GM10847 (cell line): ENCODE data around the gene CCDC157.
A peak's percentile ranks its signal among the peaks of the same experiment; 100 is the strongest.

Source experiments
- POLR2A ChIP-seq: IDR thresholded peaks from 2 replicates; pipeline ENCODE4 v1.6.1; 2011; ENCODE audit not compliant: insufficient read length; ENCODE audit errors: extremely low read depth

Gene CCDC157

DNA sequence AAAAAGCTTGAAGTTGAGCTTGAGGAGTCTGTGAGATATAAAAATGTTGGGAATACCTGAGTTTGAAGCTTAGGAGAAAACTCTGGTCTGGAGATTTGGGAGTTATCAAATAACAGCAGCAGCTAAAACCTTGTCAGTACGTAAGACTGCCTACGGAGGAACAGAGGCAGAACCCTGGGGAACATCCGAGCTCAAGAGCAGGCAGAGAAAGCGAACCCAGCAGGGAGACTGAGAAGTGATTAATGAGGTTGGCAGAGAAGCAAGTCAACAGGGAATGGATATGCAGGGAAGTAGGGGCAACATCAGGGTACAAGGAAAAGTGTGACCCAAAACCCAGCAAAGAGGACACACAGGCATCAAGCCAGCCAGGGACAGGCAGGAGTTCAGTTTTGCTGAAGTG lies 56.2 kb downstream of the CCDC157 start:
- TF ChIP-seq POLR2A = no peak

DNA sequence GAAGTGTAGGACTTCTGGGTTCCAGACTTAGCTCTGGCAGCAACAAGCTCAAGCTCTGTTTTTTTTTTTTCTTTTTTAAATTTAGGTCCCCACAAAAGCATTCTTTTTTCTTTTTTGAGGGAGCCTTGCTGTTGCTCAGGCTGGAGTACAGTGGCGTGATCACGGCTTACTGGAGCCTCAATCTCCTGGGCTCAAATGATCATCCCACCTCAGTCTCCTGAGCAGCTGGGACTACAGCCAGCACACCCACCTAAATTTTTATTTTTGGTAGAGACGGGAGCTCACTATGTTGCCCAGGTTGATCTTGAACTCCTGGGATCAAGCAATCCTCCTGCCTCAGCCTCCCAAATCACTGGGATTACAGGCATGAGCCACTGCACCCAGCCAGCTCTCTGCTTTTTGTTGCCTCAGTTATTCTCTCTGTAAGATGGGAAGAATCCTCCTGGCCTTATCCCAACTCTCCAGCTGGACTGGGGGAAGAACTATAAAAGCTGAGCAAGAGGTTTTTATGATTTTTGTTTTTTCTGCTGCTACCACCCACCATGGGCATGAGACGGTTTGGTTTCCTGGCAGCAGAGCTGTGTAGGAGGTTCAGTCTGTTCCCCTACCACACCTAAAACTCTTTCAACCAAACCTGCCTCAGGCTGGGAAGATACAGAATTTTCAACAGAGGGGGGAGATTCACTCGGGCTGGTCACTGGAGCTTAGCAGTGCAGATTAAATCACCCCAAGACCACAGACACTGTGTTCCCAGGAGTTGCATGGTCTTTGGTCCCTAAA lies 57.1 kb downstream of the CCDC157 start:
- no peak for TF ChIP-seq POLR2A

DNA sequence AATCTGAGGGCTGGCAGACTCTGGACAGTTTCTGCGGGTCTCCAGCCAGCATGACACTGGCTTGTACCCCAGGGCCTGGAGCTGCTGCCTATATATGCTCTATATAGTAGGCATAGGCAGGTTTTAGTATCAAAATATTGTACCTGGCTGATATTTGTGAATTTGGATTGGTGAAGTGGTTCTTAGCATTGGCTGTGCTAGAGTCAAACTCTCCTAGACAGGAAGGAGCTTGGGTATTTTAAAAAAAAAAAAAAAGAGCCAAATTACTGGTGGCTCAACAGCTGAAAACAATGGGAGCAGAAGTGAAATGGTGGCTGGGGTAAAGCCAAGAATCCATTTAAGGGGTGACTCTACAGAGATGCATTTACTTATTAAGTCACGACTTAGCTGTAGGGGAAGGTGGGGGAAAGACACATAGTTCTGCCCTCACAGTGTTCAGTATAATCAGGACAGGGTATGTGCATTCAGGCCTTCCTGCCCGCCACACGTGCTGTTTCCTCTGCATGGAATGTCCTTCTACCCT lies 57.8 kb downstream of the CCDC157 start:
- TF ChIP-seq POLR2A = no peak

DNA sequence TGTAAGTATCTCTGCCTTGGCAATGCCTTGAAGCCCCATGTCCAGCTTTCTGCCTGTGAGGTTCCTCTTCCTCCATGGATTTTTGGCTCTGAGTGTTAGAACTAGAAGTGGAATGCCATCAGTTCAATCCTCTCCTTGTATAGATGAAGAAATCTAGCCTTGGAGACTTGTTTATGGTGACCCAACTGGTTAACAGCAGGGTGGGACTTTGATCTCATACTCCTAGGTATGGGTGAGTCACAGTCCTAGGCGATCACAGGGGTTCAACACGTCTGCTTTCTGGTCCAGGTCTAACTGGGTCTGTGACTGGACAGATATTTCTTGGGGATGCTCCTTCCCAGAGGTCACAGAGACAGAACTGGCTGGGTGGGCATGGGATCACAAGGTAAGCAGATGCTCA lies 59.6 kb downstream of the CCDC157 start:
- no peak for TF ChIP-seq POLR2A

DNA sequence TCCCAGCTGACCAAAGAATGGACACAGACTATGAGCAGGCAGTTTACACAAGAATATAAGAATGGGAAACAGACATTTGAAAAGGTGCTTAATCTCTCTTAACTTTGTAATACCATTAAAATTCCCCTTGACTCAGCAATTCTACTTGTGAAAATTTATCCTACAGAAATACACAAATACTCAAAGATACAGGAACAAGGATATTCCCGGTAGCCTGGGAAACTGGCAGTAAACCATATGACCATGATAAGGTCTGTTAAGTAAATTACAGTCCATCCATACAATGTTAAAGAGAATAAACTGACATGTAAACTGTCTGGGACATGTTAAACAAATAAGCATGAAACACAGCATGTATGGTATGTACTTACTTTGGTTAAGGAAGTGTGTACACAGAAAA lies 60.0 kb downstream of the CCDC157 start:
- TF ChIP-seq POLR2A = no peak

DNA sequence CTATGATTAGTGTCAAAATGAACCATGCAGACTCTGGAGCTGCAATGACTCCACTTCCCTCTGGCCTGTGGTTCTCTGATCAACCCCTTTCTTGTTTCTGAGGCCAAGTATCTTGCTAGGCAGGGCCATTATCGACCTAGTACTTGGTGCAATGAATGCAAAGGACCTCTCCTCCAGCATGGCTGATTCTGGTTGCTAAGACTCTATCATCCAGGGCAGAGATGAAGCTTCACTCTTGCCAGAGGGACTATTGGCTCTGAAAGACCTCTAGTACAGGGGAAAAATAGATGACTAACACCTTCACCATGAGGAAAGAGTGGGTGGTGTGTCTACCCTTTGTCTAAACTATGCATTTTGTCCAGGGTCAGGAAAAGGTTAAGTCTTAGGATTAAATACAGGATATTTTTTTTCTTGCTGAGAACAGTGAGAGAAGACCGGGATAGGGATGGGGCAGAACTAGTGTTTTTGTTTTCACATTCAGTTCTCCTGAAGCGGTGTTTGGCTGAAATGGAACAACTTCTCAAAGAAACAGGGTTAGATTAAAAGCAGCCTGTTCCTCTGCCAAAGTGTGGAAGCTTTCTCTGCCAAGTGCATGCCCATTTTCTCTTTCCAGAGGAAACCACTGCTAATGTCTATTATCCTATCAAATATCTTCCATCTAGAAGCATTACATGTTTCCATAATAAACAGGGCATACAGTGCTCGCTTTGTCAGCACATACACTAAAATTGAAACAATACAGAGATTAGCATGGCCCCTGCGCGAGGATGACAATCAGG lies 63.7 kb downstream of the CCDC157 start:
- no peak for TF ChIP-seq POLR2A

DNA sequence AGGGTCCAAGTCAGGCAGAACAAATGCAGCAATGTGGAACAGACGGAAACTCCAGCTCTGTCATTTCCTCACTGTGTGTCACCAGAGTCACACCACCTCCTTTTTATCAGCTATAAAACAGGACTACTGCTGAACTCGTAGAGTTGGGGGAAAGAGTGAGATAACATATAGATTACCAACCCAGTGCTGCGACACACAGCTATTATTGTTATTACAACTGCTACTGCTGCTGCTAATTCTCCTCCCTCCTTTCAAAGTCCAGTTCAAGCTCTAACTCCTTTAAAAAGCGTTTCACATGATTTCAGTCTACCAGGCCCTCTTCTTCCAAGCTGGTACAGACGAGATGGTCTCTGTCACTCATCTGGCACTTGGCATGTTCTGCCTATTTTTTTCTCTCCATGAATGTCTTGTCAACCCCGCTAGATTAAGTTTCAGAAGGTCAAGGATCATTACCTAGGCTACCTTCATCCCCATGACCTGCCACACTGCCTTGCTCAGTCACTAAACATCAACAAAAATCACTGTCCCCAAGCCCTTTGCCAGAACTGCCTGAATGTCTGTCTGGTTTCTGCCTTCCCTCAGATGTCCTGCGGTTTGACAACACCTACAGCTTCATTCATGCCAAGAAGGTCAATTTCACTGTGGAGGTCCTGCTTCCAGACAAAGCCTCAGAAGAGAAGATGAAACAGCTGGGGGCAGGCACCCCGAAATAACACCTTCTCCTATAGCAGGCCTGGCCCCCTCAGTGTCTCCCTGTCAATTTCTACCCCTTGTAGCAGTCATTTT lies 65.1 kb downstream of the CCDC157 start:
- TF ChIP-seq POLR2A = no peak

DNA sequence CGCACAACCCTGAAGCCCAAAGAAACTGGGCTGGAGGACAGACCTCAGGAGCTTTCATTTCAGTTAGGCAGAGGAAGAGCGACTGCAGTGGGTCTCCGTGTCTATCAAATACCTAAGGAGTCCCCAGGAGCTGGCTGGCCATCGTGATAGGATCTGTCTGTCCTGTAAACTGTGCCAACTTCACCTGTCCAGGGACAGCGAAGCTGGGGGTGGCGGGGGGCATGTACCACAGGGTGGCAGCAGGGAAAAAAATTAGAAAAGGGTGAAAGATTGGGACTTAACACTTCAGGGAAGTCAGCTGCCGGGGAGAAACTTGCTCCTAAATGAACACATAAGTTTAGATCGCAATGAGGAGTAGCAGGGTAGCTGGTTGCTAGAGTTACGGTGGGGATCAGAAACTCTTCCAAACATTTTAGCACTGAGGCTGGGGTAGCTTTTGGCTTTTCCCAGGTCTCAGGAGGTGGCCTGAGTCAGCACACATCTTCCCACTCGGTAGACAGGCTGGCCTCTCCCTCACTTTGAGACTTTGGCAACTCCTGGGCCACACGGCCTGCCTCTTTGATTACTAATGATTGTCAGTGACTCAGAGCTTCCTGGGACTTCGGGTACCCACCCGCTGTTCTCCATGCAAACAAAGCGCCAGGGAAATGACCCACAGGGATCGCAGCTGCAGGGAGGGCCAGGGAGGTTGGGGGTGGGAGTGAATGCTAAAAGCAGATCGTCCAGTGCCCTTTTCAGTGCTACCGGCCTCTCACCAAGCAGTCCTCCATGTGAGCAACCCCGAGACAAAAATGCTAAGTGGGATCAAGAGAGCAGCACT lies 65.9 kb downstream of the CCDC157 start:
- no peak for TF ChIP-seq POLR2A

DNA sequence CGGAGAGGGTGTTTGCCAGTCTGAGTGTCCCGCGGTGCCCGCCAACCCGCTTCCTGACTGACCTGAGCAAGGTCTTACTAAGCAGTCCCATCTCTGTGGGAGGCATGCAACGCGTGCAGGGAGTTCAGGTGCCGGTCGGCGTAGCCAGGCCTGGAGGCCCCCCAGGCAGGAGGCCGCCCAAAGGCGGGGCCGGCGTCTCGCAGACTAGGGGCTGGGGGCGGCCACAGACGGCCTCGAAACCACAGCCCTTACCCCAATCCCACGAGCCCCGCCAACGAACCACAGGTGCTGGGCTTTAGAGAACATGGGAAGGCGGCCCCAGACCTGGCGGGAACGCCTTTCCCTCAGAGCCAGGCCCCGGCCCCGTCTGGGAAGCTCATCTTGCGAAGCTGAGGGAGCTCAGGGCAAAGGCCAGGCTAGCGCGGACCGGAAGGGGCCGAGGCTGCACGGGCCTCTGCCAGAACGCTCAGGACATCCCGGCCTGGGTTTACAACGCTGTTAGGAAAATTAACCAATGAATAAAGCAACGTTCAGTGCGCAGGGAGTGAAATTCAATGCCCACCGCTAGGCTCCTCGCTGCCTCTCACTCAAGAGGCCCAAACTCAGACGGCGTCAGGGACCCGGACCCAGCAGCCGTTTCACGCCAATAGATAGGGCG lies 66.6 kb downstream of the CCDC157 start:
- TF ChIP-seq POLR2A = peak; percentile 69

DNA sequence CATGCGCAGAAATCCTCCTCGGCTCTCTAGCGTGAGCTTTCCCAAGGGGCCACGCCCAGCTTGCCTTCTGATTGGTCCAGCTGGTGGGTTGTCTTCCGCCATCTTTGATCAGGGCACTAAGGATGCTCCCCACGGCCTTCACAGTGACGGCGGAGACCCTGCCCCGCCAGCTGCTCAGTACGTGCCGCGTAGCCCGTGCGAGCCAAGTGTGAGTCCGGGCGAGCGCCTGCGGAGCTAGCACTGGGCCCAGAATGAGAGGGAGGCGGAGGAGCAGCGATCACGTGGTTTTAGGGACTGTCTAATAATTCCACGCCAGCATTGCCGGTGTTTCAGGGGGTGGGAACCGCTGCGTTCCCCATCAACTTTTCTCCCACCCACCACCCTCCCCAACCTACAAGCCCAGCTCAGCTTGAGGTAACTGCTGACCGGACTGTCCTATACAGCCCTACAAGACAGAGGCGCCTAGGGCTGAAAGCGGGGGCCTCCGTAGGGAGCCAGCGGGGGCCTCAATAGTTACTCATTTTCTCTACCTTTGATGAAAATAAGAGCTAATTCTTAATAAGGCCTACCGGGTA lies 67.2 kb downstream of the CCDC157 start:
- peak; percentile 27 for TF ChIP-seq POLR2A

DNA sequence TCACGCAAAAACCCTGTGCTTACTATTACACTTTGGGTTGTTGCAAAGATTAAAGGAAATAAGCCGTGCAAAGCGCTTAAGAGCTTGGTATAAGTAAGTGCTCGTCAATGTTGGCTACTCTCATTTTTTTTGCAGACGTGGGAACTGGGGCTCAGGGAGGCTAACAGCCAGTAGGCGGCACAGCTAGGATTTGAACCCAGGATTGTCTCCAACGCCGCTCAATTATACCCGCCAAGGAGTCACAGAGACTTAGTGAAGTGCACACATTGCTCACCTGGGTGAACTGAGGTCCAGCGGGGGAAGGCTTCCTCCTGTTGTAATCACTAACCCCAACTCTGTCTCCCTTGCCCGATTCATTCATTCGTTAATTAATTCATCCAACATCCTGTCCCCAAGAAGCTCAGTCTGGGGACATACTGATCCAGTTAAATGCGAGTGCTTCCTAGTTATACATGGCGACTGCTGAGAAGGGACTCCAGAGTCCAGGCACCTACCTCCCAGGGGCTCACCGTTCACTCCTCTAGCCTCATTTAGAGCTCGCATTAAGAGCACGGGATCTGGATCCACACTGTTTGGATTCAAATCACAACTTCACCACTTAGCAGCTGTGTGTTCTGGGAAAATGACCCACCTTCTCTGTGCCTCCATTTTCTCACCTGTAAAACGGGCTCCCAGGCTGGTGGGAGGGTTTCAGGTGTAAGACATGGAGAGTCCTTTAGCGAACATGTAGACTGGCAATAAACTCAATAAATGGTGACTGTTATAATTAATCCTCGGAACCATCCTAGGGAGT lies 67.9 kb downstream of the CCDC157 start:
- TF ChIP-seq POLR2A = no peak

DNA sequence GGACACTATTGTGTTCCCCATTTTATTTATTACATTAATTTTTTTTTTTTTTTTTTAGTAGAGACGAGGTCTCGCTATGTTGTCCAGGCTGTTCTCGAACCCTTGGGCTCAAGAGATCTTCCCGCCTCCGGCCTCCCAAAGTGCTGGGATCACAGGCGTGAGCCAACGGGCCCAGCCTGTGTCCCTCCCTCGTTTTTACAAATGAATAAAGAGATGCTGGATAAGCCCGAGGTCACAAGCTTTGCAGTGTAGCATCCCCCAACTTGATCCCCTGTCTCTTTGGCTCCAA lies 68.5 kb downstream of the CCDC157 start:
- no peak for TF ChIP-seq POLR2A

DNA sequence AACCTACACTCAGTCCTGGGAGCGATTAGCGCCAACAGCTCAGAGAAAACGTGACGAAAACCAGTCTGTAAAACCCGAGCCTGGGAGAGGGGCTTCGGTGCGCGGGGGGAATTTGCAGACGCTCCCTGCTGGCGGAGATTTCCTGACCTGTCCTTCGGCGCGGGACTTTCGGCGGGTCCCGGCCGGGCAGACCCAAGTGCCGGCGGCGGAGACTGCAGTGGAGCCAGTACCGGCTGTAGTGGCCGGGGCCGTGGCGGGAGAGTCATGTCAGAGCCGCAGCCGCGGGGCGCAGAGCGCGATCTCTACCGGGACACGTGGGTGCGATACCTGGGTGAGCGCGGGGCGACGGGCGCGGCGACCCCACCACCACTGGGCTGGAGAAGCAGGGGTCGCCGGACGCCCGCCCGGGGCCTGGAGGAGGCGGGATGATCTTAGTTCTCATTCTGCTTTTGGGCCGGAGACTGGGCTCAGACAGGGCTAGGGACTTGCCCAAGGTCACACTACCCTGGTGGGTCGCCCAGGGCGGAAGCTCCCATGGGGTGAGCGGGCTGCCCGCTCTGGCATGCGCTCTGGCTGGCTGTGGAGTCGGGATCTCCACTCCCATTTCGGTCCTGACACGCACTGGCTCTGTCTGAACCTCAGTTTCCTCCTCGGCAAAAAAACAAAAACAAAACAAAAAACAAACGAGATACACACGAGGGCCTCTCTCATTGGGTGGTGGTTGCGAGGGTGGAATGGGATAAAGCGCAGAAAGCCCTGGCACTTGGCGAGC lies 69.0 kb downstream of the CCDC157 start, which contains the start of gene MTFP1:
Gene MTFP1, plus strand, starts transcription at position 153 of the 772 bp plus-strand sequence. Its CDS starts 112 bp downstream, at position 265.
- TF ChIP-seq POLR2A = peak; percentile 47
